ENCODE measurements around the gene LRIG1.
"Not testable (repeated sequence)": the region's sequence is repeated elsewhere in the genome, so short reads cannot be mapped to it uniquely, and the experiment has no call there.

LRIG1 gene

GRCh38 chr3:66423791-66424190 is 77.0 kb downstream of the LRIG1 start:
- in situ Hi-C loops (cut with HindIII; ENCODE audit: low sequenced_read_pairs), result no loop called here
- H3K4me3 ChIP-seq (ENCODE audit: low read depth, low read length), result no peak overlapping the region
- TF ChIP-seq CTCF (IDR thresholded peaks at IDR 0.05; ENCODE audit: low read depth, low read length), result peak; percentile 9
- DNase-seq (ENCODE audit: low read depth, low spot score), result peak; percentile 88

- in situ Hi-C loops (cut with HindIII; ENCODE audit: low sequenced_read_pairs); H3K4me3 ChIP-seq (ENCODE audit: low read depth, low read length); DNase-seq (ENCODE audit: low read depth, low spot score): not testable (repeated sequence)
These were observed 78.9 kb downstream of the LRIG1 start for GRCh38 chr3:66421893-66422292.

GRCh38 chr3:66421144-66421543 is 79.7 kb downstream of the LRIG1 start:
- DNase-seq (ENCODE audit: low read depth, low spot score); H3K4me3 ChIP-seq (ENCODE audit: low read depth, low read length); in situ Hi-C loops (cut with HindIII; ENCODE audit: low sequenced_read_pairs): not testable (repeated sequence)

GRCh38 chr3:66419036-66419435 is 81.8 kb downstream of the LRIG1 start:
- in situ Hi-C loops (cut with HindIII; ENCODE audit: low sequenced_read_pairs), result no loop called here
- H3K4me3 ChIP-seq (ENCODE audit: low read depth, low read length), result no peak overlapping the region
- TF ChIP-seq CTCF (IDR thresholded peaks at IDR 0.05; ENCODE audit: low read depth, low read length), result no peak
- DNase-seq (ENCODE audit: low read depth, low spot score), result no peak

GRCh38 chr3:66418475-66418931 is 82.3 kb downstream of the LRIG1 start:
- TF ChIP-seq CTCF (IDR thresholded peaks at IDR 0.05; ENCODE audit: low read depth, low read length), result peak; percentile 16
- H3K4me3 ChIP-seq (ENCODE audit: low read depth, low read length), result no peak overlapping the region
- in situ Hi-C loops (cut with HindIII; ENCODE audit: low sequenced_read_pairs), result no loop called here
- peak; percentile 75 for DNase-seq (ENCODE audit: low read depth, low spot score)

GRCh38 chr3:66416556-66417304 is 84.1 kb downstream of the LRIG1 start:
- DNase-seq (ENCODE audit: low read depth, low spot score), result no peak
- no peak overlapping the region for H3K4me3 ChIP-seq (ENCODE audit: low read depth, low read length)
- in situ Hi-C loops (cut with HindIII; ENCODE audit: low sequenced_read_pairs), result no loop called here
- no peak for TF ChIP-seq CTCF (IDR thresholded peaks at IDR 0.05; ENCODE audit: low read depth, low read length)

- DNase-seq (ENCODE audit: low read depth, low spot score), result no peak
- no peak for TF ChIP-seq CTCF (IDR thresholded peaks at IDR 0.05; ENCODE audit: low read depth, low read length)
- H3K4me3 ChIP-seq (ENCODE audit: low read depth, low read length), result no peak overlapping the region
- in situ Hi-C loops (cut with HindIII; ENCODE audit: low sequenced_read_pairs), result no loop called here
These were observed 84.9 kb downstream of the LRIG1 start for GRCh38 chr3:66415867-66416428.

Data from astrocyte of the spinal cord (primary cell).